ENCODE measurements around the gene ZNF133.
"Not testable (repeated sequence)": the region's sequence is repeated elsewhere in the genome, so short reads cannot be mapped to it uniquely, and the experiment has no call there.

ZNF133 gene

GRCh38 chr20:18284805-18285533 lies 3.4 kb upstream of the ZNF133 start:
- DNase-seq (ENCODE audit: low spot score), result no peak

DNA sequence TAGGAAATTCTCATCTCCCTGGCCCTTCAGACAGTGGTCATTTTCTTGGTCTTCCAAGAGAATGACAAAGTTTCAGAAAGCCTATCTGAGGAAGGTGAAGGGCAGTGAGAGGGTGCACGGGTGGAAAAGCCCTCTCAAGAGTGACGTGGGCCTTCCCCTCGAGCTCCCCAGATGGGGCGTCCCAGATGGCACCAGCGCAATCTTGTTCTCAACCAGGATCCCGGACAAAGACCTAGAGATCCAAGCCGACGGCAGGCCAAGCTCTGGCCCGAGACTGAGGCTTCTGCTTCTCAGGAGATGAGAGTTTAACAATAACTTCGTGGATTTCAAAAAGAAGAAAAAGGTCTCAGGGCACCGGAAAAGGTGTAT lies 797 bp upstream of the ZNF133 start:
- no peak for DNase-seq (ENCODE audit: low spot score)

- peak; percentile 14 for DNase-seq (ENCODE audit: low spot score)
These were observed 481 bp downstream of the ZNF133 start for GRCh38 chr20:18288749-18289267.

DNA sequence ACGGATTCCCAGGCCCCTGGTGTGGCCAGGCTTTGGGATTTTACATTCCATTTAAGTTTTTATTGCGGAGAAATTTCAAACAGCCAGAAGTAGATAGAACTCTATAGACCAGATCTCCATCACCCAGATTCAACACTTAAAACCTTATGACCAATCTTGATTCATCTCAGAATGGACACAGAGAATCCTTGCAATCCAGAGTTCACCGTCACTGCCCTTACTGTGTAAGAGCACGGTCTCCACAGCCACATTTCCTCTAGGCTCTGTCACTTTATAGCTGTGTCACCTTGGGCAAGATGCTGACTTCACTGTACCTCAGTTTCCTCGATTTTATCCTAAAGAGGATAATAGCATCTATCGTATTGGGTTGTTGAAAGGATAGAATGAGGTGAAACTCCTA lies 979 bp downstream of the ZNF133 start:
- no peak for DNase-seq (ENCODE audit: low spot score)

GRCh38 chr20:18299364-18299763 lies 11.0 kb downstream of the ZNF133 start:
- DNase-seq (ENCODE audit: low spot score), result no peak

- DNase-seq (ENCODE audit: low spot score), result peak; percentile 25
These were observed 16.3 kb downstream of the ZNF133 start for GRCh38 chr20:18304618-18305017.

- no peak for DNase-seq (ENCODE audit: low spot score)
These were observed 19.0 kb downstream of the ZNF133 start for GRCh38 chr20:18307301-18307700.

DNA sequence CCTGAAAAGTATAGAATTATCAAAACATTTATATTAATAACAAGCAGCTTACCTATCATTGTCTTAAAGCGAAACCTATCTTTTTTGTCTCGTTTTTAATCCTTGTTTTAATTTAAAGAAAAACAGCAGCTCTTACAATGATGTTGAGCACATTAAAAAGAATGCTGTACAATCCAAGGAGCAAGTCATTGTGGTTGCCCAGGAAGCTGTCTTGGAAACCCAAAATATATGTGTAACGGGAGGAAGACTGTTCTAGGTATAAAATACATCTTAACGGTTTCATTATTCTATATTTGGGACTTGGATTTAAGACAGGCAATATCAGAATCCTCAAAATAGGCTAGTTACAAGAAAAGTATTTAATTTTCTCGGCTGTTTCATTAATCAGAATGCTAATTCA lies 21.7 kb downstream of the ZNF133 start:
- DNase-seq (ENCODE audit: low spot score), result no peak

- DNase-seq (ENCODE audit: low spot score), result no peak
These were observed 22.3 kb downstream of the ZNF133 start for GRCh38 chr20:18310592-18310991.

DNA sequence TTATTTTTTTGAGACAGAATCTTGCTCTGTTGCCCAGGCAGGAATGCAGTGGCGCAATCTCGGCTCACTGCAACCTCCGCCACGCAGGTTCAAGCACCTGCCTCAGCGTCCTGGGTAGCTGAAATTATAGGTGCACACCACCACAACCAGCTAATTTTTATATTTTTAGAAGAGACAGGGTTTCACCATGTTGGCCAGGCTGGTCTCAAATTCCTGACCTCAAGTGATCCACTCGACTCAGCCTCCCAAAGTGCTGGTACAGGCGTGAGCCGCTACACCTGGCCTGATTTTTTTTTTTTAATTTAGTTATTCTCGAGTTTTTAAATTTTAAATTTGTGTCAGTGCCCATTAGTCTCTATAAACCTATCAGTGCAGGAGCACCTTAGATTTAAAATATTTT lies 24.4 kb downstream of the ZNF133 start:
- DNase-seq (ENCODE audit: low spot score), result no peak

GRCh38 chr20:18313411-18313810 lies 25.1 kb downstream of the ZNF133 start:
- no peak for DNase-seq (ENCODE audit: low spot score)

- DNase-seq (ENCODE audit: low spot score), result no peak
These were observed 26.6 kb downstream of the ZNF133 start for GRCh38 chr20:18314786-18315406.

DNA sequence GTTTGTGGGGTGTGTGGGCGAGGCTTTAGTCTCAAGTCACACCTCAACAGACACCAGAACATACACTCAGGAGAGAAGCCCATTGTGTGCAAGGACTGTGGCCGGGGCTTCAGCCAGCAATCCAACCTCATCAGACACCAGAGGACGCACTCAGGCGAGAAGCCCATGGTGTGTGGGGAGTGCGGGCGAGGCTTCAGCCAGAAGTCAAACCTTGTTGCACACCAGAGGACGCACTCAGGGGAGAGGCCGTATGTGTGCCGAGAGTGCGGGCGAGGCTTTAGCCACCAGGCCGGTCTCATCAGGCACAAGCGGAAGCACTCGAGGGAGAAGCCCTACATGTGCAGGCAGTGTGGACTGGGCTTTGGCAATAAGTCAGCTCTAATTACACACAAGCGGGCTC lies 27.8 kb downstream of the ZNF133 start:
- no peak for DNase-seq (ENCODE audit: low spot score)

DNA sequence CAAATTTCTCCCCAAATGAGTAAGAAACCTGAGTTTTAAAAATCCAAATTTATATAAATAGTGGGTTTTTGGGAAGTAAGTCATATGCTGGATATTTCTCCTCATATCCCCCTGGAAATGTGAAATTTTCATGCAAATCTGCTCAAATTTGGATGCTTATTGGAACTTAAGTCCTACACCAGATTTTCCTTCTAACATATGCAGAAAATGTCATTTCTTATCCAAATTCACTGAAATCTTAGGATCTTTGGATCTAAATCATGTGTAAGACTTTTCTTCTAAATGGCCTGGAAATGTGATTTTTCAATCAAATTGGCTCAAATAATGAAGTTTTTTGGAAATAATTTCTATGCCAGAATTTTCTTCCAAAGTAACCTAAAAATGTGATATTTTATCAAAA lies 33.0 kb downstream of the ZNF133 start:
- DNase-seq (ENCODE audit: low spot score), result no peak

GRCh38 chr20:18321976-18322950 lies 33.9 kb downstream of the ZNF133 start:
- no peak for DNase-seq (ENCODE audit: low spot score)

DNA sequence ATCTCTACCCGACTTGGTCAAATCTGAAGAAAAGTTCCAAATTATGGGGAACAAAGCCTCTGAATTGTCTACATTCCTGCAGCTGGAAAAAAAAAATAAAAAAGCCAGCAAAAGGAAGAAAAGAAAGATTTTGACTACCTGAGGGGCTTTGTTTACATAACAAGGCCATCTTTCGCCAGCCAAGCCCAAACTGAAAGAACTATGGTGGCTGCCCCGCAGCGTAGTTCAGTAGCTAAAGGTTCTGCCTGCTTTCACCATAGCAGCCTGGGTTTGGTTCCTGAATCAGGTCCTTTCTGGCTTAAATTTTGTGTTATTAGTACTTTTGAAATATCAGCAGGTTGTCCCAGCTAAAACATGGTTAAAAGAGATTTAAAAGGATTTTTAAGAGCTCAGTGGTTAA lies 35.4 kb downstream of the ZNF133 start:
- DNase-seq (ENCODE audit: low spot score), result no peak

GRCh38 chr20:18324596-18325089 lies 36.3 kb downstream of the ZNF133 start:
- DNase-seq (ENCODE audit: low spot score), result no peak

DNA sequence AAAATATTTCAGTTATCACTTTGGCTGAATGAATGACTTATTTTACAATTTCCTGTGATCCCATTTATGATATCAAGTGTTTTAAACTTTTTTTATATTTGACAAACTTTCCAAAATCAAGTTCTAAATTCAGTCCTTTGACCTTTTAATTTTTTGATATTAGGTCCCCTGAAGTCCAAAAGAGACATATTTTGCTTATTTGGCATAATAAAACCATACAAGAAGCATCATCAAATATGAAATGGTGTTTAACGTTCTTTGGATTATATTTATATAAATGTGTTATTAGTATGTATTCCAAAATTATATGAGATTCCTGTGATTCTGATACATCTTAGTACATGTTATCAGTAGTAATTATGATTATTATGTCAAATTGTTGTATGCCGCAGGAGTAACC lies 38.7 kb downstream of the ZNF133 start:
- DNase-seq (ENCODE audit: low spot score), result no peak

GRCh38 chr20:18331694-18332093 lies 43.4 kb downstream of the ZNF133 start:
- no peak for DNase-seq (ENCODE audit: low spot score)

DNA sequence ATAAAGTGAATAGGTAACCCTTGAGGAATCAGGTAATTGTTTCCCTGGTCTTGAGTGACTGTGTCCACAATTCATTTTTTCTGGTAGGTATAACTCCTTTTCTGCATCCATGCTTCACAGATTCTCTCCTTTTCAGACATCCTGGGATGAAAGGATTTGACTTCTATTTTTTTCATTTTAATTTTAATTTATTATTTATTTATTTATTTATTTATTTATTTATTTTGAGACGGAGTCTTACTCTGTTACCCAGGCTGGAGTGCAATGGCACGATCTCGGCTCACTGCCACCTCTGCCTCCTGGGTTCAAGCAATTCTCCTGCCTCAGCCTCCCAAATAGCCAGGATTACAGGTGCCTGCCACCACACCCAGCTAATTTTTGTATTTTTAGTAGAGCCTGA lies 61.4 kb downstream of the ZNF133 start:
- DNase-seq (ENCODE audit: low spot score), result not testable (repeated sequence)

- no peak for DNase-seq (ENCODE audit: low spot score)
These were observed 71.5 kb downstream of the ZNF133 start for GRCh38 chr20:18359854-18360253.

DNA sequence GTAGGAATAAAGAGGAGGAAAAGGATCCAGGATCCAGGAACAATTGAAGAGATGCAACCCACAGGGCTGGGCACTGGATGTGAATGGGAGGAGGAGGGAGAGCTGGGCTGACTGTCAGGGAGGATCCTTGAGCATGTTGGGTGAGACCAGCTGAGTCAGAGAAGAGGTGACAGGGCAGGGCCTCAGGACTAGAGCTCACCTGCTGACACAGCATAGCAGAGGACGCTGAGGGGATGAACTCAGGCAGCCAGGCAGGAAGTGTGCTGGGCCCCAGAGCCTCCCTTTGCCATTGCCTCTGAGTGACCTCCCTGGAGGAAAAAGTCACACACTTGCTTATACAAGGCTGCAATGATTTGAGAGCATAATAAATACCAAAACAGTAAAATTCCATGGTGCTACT lies 72.3 kb downstream of the ZNF133 start:
- DNase-seq (ENCODE audit: low spot score), result no peak
